ENCODE measurements around the gene PRM3. TPM values are rescaled to one million over a fixed set of nuclear protein-coding genes. Genes with fewer than 3 reads are reported as not detected.

PRM3 gene
- polyA plus RNA-seq, 1 experiment: not detected

DNA sequence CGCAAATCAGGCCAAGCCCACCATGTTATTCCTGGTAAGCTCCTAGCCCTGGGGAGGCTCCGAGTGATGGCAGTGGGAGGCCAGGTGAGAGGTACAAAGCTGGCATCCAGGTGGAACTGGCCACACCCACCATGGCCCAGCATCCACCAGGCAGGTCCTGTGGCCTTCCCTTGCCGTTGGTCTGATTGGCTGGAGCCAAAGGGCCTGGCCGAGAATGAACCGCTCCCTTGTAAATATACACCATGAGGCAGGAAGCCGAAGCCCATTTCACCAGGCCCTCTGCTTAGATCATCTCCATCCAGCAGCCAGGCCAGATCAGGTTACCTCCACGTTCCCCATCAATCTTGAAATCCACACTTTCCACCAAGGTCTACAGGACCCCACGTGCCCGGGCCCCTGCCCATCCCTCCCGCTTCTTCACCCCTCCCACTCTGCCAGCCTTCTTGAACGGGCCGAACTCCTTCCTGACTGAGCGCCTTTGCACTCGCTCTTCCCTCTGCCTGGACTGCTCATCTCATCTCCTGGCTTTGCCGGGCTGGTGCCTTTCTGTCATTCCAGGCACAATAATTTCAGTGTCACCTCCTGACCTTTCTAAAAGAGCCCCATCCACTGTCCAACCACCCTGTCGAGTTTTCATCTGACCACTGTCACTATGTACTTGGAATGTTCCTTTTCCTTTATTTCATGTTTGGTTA is 23.2 kb downstream of the PRM3 start:
- peaks cover 3% of the 10 kb centered on the region for H3K36me3 ChIP-seq (ENCODE audit: control insufficient read depth, insufficient read depth, low read length)
- TF ChIP-seq, protein P1, sequence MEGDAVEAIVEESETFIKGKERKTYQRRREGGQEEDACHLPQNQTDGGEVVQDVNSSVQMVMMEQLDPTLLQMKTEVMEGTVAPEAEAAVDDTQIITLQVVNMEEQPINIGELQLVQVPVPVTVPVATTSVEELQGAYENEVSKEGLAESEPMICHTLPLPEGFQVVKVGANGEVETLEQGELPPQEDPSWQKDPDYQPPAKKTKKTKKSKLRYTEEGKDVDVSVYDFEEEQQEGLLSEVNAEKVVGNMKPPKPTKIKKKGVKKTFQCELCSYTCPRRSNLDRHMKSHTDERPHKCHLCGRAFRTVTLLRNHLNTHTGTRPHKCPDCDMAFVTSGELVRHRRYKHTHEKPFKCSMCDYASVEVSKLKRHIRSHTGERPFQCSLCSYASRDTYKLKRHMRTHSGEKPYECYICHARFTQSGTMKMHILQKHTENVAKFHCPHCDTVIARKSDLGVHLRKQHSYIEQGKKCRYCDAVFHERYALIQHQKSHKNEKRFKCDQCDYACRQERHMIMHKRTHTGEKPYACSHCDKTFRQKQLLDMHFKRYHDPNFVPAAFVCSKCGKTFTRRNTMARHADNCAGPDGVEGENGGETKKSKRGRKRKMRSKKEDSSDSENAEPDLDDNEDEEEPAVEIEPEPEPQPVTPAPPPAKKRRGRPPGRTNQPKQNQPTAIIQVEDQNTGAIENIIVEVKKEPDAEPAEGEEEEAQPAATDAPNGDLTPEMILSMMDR (IDR thresholded peaks at IDR 0.05; ENCODE audit: insufficient read depth, low read depth, low read length): no peak
- no peaks in the 10 kb centered on the region for H3K27me3 ChIP-seq (ENCODE audit: control insufficient read depth, insufficient read depth, low read length)
- ChIA-PET CTCF (interaction anchor here (13.2 kb wide), 1 partner anchor 283 kb away, joined by 209 read pairs; no protein-coding TSS in a partner anchor), POLR2A (no interaction called here)
- H3K4me3 ChIP-seq (ENCODE audit: low read depth, low read length): no peak overlapping the region
- DNase-seq (ENCODE audit: low read depth): no peak

DNA sequence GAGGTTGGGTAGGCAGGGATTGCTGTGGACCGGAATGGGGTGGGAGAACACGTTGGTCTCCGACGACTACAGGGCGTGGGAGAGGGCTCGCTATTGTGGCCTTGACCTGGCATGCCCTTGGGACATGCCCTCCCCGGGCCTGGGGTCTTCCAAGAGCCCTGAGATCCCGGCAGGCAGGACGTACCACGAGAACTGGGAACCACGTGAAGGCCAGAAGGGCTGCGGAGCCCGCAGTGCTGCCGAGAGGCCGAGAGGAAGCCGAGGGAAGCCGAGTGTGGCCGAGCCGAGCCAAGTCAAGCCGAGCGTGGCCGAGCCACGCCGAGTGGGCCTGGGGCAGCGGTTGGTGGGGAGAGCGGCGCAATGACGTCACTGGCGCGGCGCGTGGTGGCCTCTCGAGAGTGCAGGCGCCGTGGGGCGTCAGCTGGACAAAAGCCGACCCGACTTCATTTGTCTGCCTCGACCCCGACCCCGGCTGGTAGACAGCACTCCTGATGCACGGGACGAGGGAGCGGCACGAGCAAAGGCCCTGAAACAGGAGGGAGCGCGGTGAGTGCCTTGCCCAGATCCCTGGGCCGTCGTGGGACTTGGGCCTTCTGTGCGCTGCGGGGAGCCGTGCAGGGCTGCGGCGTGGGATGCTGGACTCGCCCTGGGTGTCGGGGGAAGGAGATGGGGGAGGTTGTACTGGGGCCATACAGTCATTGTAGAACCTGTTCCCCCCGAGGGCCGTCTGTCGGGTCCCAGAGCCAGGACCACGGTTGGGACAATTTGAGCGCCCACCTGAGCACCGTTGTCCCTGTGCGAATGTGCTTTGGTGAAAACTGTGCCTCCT is 24.0 kb downstream of the PRM3 start:
- Histone ChIP-seq H3K36me3 (ENCODE audit: control insufficient read depth, insufficient read depth, low read length) (0 out of 2 replicates have a peak, but pooled peaks cover under 1% of the 10 kb centered on the region), H3K4me3 (ENCODE audit: low read depth, low read length) (no peak overlapping the region), H3K27me3 (ENCODE audit: control insufficient read depth, insufficient read depth, low read length) (no peaks in the 10 kb centered on the region)
- ChIA-PET POLR2A (no interaction called here), CTCF (interaction anchor here (13.2 kb wide), 1 partner anchor 282 kb away, joined by 209 read pairs; no protein-coding TSS in a partner anchor)
- TF ChIP-seq, protein P1 (IDR thresholded peaks at IDR 0.05; ENCODE audit: insufficient read depth, low read depth, low read length): no peak
- no peak for DNase-seq (ENCODE audit: low read depth)

DNA sequence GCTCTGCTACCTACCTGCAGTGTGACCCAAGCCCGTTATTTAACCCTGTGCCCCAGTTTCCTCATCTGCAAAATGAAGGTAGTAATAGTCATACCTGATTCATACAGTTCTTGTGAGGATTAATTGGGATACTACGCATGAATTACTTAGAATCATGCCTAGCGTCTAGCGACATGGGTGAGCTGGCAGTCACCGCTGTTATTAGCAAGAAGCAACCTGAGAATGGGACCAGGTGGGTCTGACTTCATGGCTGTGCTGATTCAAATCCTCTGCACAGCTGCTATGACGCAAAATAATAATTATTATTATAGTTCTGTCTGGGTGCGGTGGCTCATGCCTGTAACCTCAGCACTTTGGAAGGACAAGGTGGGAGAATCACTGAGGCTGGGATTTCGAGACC is 25.3 kb downstream of the PRM3 start:
- Histone ChIP-seq H3K36me3 (ENCODE audit: control insufficient read depth, insufficient read depth, low read length) (no peaks in the 10 kb centered on the region), H3K27me3 (ENCODE audit: control insufficient read depth, insufficient read depth, low read length) (0 out of 2 replicates have a peak, but pooled peaks cover 2% of the 10 kb centered on the region), H3K4me3 (ENCODE audit: low read depth, low read length) (no peak overlapping the region)
- TF ChIP-seq, protein P1 (IDR thresholded peaks at IDR 0.05; ENCODE audit: insufficient read depth, low read depth, low read length): no peak
- DNase-seq (ENCODE audit: low read depth): no peak
- ChIA-PET CTCF (interaction anchor here (0.6 to 1.0 kb wide), 3 partner anchors 14 to 282 kb away, joined by 3 read pairs; no protein-coding TSS in a partner anchor), POLR2A (no interaction called here)

DNA sequence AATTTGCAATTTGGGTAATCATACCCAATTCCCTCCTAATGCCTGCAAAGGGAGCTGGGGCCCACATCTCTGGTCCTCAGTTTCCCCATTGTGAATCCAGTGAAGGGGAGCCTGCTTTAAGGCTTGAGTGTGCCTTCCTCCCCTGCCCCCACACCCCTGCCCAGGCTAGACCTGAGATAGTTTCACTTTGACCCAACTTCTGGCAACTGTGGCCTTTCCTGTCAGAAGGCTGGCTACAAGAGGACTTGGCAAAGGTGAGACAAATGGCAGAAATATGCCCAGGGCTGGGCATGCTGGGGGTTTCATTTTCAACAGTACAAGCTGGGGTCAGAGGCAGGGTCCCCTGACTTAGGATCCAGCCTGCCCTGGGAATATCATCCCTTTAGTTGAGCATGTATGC is 27.4 kb downstream of the PRM3 start:
- Histone ChIP-seq H3K27me3 (ENCODE audit: control insufficient read depth, insufficient read depth, low read length) (0 out of 2 replicates have a peak, but pooled peaks cover 2% of the 10 kb centered on the region), H3K36me3 (ENCODE audit: control insufficient read depth, insufficient read depth, low read length) (no peaks in the 10 kb centered on the region), H3K4me3 (ENCODE audit: low read depth, low read length) (no peak overlapping the region)
- ChIA-PET CTCF (interaction anchor here (0.6 to 1.9 kb wide), 6 partner anchors 9 to 282 kb away, joined by 3 to 6 read pairs (median 3); partner anchors contain the start of gene SOCS1), POLR2A (no interaction called here)
- TF ChIP-seq, protein P1 (IDR thresholded peaks at IDR 0.05; ENCODE audit: insufficient read depth, low read depth, low read length): no peak
- DNase-seq (ENCODE audit: low read depth): no peak

DNA sequence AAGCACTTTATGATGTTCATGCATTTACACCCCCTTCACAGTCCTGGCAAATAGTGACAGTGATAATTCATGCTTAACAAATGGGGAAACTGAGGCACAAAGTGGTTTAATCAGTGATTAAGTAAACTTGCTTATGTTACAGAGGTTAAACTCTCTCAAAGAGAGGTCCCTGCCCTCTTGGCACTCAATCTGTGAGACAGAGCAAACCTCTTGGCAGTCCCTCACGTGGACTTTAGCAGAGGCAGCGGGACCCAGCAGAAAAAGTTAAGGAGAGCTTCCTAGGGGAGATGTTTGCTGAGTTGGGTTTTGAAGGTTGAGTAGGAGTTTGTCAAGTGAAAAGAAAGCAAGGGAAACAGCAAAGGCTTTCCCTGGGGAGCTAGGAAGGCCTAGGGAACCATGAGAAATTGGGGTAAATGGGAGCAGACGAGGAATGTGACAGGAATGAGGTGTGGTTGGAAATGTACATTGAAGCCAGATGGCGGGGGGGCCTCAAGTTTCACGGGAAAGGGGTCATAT is 28.1 kb downstream of the PRM3 start:
- POLR2A ChIA-PET: no interaction called here
- DNase-seq (ENCODE audit: low read depth): no peak
- TF ChIP-seq, protein P1 (IDR thresholded peaks at IDR 0.05; ENCODE audit: insufficient read depth, low read depth, low read length): no peak
- CTCF ChIA-PET: interaction anchor here (1.0 to 1.9 kb wide), 3 partner anchors 10 to 281 kb away, joined by 3 to 6 read pairs (median 4); no protein-coding TSS in a partner anchor
- Histone ChIP-seq H3K4me3 (ENCODE audit: low read depth, low read length) (no peak overlapping the region), H3K36me3 (ENCODE audit: control insufficient read depth, insufficient read depth, low read length) (no peaks in the 10 kb centered on the region), H3K27me3 (ENCODE audit: control insufficient read depth, insufficient read depth, low read length) (0 out of 2 replicates have a peak, but pooled peaks cover 2% of the 10 kb centered on the region)
